ENCODE results near the gene LNX2. TPM values are rescaled to one million over a fixed set of nuclear protein-coding genes. Genes with fewer than 3 reads are reported as not detected.
A peak's percentile ranks its signal among the peaks of the same experiment; 100 is the strongest.

Gene LNX2
- total RNA-seq, 1 donor from 2014 or later = 8.1 TPM

- DNase-seq = no peak
Observed at GRCh38 chr13:27556109-27556508, 64.2 kb downstream of the LNX2 start.

- DNase-seq = no peak
Observed at GRCh38 chr13:27551562-27551961, 68.8 kb downstream of the LNX2 start.

- DNase-seq = no peak
Observed at GRCh38 chr13:27549406-27549981, 70.8 kb downstream of the LNX2 start.

GRCh38 chr13:27542220-27542619 lies 78.1 kb downstream of the LNX2 start:
- no peak for DNase-seq

- no peak for DNase-seq
Observed at GRCh38 chr13:27541386-27541785, 78.9 kb downstream of the LNX2 start.

GRCh38 chr13:27536361-27537101 lies 83.8 kb downstream of the LNX2 start:
- no peak for DNase-seq

GRCh38 chr13:27535546-27535945 lies 84.8 kb downstream of the LNX2 start:
- no peak for DNase-seq

GRCh38 chr13:27534981-27535380 lies 85.3 kb downstream of the LNX2 start:
- DNase-seq = no peak

GRCh38 chr13:27534108-27534980 lies 86.0 kb downstream of the LNX2 start:
- no peak for DNase-seq

- peak; percentile 57 for DNase-seq
Observed at GRCh38 chr13:27533155-27533643, 87.1 kb downstream of the LNX2 start.

GRCh38 chr13:27528908-27529307 lies 91.4 kb downstream of the LNX2 start:
- no peak for DNase-seq

GRCh38 chr13:27526516-27526915 lies 93.8 kb downstream of the LNX2 start:
- DNase-seq = no peak

GRCh38 chr13:27524981-27525975 lies 95.1 kb downstream of the LNX2 start:
- DNase-seq = no peak

GRCh38 chr13:27523346-27524073 lies 96.8 kb downstream of the LNX2 start:
- DNase-seq = no peak

- no peak for DNase-seq
Observed at GRCh38 chr13:27522847-27523246, 97.5 kb downstream of the LNX2 start.

- DNase-seq = no peak
Observed at GRCh38 chr13:27516103-27516502, 104.2 kb downstream of the LNX2 start.

- no peak for DNase-seq
Observed at GRCh38 chr13:27510082-27510481, 110.2 kb downstream of the LNX2 start.

- DNase-seq = no peak
Observed at GRCh38 chr13:27508802-27509201, 111.5 kb downstream of the LNX2 start.

- DNase-seq = no peak
Observed at GRCh38 chr13:27505792-27506191, 114.5 kb downstream of the LNX2 start.

GRCh38 chr13:27504868-27505194 lies 115.5 kb downstream of the LNX2 start:
- DNase-seq = no peak

Data from occipital lobe (tissue), 2 donors.